Stimulated activated CD8-positive, alpha-beta memory T cell treated with anti-CD3 and anti-CD28 coated beads, Interleukin-7, amount 100 ng/mL, for 48 hours (primary cell): ENCODE data around the gene EIF1AX.
"Not testable (repeated sequence)": the region's sequence is repeated elsewhere in the genome, so short reads cannot be mapped to it uniquely, and the experiment has no call there.

ENCODE experiments used
- DNase-seq, 2 donors: peaks; one replicate each; pipeline ENCODE4 v3.0.0-alpha.2; 2020; ENCODE audit warnings: low read depth in 1 of 2; ENCODE audit errors: extremely low read depth in 1 of 2

Gene EIF1AX

DNA sequence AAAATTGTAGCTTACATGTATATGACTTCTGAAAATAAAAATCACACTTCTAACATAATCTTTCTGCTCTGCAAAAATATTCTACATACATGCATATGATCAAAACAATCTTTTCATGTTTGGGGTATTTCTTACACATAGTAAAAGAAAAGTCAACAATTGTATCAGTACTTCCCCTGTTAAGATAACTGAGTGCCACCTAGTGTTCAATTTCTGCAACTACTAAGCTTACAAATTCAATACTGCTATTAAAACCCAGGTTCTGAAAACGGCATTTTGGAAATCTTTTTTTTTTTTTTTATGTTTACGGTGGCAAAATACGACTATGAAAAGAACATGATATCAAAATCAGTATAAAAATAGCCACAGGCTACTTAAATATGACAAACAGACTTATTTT is 14.2 kb downstream of the EIF1AX start:
- DNase-seq: not testable (repeated sequence)

DNA sequence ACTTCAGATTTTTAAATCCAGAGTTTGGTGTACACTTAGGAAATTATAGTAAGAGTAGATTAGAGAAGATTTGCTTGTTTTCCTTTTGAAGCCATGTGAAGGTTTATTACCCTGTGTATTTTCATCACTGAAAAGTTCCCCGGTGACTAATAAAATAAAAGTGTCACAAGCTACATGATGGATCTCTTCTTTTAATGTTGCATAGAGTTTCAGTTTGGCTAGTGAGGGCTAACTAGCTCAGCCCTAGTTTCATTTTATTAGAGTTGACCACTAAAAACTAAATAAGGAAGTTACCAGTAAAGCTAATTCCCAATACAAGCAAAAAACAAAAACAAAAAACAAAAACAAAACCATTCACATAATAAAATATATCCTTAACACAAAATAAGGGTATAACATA is 14.8 kb downstream of the EIF1AX start:
- DNase-seq: not testable (repeated sequence)

DNA sequence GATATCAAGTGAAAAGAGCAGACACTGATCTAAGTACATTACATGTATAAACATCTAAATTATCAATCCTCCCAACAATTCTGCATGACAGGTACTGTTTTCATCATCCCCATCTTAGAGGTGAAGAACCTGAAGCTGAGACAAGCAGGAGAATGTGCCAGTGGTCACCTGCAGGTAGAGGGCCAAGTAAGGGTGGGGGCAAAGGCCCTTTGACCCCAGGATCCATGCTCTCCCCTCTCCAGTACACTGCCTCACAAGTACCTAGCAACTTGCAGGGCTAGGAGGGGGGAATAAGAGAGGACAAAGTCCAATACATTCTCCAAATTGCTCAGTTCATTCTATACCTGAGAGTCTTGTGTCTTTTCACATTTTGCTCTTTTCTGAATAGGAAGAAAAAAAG is 16.7 kb downstream of the EIF1AX start:
- no peak for DNase-seq

DNA sequence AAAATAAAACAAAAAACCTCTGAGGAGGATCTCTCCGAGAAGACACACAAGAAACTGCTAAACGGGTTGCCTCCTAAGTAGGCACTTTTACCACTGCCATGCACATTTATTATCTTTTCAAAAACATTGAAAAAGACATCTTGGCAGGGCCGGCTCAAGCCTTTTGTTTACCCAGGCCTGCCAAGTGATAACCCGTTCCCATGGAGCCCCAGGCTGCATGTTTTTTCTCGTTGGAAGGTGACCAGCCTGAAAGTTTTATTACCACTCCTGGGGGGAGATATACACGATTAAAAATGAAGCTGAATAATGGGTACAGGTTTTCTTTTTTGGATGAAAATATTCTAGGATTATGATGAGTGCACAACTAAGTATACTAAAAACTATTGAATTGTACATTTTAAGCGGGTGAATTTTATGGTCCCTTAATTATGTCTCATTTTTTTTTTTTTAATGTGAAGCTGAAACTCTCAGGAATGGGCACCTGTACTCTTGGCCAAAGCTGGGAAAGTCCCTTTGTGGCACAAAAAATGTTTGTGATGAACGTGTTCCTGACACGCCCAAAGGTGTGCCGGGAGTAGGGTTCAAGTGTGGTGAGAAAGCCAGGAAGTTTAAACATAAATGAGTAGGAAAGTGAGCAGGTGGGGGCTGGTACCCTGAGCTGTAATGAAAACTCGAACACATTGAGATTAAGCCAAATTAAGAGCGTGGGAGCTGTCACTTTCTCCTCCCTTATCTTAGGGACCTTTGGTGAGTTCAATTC is 23.4 kb downstream of the EIF1AX start:
- DNase-seq: no peak

DNA sequence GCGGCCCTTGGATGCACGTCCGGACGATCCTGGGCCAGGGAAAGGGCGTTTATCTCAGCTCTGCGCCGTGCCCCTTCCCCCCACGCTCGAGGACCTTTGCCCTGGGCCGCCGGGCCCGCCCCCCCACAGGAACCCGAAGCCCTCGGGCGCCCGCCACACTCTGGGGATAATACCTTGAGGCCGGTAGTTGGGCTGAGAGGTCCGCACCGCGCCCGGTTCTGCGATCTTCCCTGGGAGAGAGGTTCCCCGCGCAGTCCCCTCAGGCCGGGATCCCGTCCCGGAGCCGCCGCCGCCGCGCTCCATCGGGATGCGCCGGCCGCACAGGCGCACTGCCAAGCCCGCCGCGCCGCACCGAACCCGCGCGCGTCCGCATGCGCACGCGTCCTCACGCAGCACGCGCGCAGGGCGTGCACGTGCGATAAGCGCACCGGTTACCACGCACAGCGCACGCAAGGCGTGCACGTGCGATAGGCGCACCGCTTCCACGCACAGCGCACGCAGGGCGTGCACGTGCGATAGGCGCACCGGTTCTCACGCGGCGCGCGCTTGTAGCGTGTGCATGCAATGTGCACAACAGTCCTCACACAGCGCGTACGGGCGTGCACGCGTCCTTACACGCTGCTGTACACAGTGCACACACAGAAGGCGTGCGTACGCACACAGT is 24.9 kb downstream of the EIF1AX start, which contains the start of gene MAP7D2:
Gene MAP7D2 (minus strand): TSS at position 331 of the 664 bp plus-strand sequence. CDS start 28 bp downstream, at position 303.
- no peak for DNase-seq

DNA sequence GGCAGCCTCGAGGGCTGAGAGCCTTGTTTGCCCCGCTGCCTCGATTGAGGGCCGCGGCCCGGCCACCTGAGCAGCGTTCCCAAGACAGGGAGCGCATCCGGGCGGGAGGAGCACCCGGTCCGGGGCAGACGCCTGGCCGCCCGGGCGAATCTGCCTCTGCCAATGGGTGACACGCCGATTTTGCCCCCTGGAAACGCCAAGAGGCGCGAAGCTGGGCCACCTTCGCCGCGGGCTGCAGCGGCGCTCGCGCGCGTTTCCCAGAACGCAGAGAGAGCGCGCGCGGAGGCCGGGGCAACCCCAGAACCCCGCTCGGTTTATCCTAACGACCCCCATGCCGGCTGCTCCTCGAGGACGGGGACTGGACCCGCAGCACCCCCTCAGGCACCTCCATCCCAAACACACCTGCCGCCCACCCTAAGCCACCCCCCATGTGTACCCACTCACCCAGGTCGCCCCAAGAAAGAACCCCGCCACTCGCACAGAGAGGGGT is 25.5 kb downstream of the EIF1AX start:
- DNase-seq: no peak

DNA sequence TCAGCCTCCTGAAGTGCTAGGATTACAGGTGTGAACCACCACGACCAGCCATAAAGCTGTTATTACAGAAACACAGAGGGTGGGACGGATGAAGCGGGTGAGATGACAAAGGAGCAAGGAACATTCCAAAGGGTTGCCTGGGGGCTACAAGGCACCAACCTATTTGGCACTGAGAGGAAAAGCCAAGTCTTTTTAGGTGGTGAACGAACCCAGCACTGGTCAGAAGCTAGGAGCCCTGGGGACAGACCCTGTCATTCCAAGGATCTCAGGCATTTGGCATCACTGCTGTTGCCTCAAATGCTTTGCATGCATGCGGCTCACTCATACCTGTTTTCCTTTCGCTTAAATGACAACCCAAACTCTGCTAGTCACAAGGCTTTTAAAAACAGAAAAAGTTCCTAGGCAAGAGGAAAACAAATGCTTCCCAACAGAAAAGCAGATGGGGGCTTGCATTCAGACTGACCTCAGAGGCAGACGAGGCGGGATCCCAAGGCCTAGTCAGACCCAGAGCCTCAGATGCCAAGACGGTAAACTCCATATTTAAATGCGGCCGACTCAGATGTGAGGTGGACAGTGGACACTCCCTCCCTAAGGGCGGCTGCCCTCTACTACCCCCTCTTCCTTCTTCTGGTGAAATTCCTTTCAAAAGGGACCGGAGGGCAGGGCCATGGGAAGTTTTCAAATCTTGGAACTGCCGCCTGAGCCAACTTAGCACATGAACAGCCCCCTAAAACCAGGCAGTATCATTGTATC is 29.4 kb downstream of the EIF1AX start:
- DNase-seq: no peak

DNA sequence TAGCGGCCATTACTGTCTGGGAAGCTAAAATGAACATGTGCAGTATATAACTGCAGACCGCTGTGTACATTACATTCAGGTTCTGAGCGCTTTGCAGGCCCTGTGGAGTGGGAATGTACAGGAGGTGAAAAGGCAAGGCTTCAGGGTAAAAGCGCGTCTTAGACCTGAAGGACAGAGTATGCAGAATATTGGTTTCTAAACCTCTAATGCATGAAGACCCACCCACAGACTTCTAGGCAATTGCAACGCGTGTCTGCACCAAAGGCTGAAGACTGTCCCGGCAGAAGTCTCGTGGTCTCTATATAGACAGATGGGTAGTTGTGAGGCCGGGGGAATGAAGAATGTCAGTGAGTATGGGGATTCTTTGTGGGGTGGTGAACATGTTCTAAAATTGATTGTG is 30.4 kb downstream of the EIF1AX start:
- no peak for DNase-seq

DNA sequence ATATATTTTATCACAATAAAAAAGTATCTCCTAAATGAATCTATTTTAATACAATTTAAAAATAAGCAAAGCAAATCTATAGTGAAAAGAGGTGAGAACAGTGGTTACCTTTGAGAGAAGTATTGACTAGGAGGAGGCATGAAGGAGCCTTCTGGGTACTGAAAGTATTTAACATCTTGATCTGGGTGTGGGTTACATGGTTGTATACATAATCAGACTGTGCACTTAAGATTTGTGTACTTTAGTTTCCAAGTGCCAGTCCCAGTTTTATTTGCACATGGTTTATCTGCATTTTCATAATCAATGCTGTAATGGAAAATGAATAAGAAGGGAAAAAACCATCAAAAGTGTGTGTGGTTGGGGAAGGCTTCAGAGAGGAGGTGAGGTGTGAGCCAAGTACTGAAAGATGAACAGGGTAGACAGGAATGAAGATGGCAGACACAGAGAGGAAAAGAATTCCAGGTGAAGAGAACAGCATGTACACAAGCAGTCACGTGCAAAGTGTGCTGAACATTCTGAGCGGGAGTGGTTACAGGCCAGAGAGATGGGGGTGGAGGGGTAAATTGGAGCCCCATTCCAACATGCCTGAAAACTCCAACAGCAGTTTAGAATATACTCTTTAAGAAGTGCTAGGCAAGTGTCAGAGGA is 39.6 kb downstream of the EIF1AX start:
- DNase-seq: no peak

DNA sequence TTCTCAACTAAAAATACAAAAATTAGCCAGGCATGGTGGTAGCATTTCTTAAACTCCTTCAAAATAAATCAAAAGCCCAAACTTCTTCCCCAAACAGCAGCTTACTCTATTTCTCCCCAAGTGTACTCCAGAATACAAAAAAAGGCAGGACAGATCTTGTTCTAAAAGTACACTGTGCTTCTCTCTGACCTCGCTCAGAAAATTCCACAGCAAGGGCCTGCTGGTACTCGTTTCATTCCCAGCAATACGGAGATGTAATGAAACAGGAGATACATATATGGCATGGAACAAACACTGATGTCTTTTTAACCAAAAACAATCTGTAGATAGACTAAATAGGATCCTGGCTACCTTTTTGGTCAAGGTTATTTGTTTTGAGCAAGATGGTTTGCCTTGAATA is 50.1 kb downstream of the EIF1AX start:
- no peak for DNase-seq

DNA sequence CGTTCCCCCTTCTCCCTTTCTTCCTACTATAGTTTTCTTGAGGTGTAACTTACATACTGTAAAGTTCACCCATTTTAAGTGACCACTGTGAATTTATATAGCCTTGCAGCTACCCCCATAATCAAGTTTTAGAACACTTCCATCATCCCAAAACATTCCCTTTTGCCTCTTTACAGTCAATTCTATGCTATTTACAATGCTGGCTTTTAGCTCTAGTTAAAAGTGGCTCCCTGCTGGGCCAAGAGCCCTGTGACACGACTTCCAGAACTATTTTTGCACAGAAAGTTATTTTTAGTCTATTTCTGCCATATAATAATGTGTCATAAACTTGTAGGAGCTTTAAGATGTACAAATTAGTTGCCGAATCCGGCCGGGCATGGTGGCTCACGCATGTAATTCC is 51.8 kb downstream of the EIF1AX start:
- DNase-seq: no peak

DNA sequence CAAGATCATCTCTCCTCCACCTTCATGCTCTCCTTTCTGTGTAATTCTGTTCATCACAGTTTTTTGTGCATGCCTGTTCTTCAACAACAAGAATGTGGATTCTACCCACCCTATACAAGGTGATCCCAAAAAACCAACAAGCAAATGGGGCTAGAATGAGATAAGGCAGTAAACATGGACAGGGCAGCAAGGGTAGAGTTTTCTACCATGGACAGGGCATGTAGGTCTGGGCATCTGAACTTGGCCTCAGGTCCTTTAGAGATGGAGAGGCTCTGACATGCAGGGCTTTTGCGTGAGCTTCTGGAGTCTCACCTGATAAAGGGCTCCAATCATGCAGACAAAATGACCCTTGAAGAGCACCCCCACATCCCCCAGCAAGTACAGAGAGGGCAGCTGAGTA is 61.4 kb downstream of the EIF1AX start:
- DNase-seq: no peak
